Activated naive CD8-positive, alpha-beta T cell (primary cell): ENCODE data around the gene VDAC1.
"Not testable (repeated sequence)": the region's sequence is repeated elsewhere in the genome, so short reads cannot be mapped to it uniquely, and the experiment has no call there.

Experiments
- H3K27ac Mint-ChIP-seq: one replicate; pipeline ENCODE4 v1.8.0; 2021; ENCODE audit warnings: mixed read lengths
- H3K27me3 Mint-ChIP-seq: one replicate; pipeline ENCODE4 v1.8.0; 2021; ENCODE audit warnings: mixed read lengths
- H3K36me3 Mint-ChIP-seq: one replicate; pipeline ENCODE4 v1.8.0; 2021; ENCODE audit warnings: mixed read lengths
- H3K4me1 Mint-ChIP-seq: one replicate; pipeline ENCODE4 v1.8.0; 2021; ENCODE audit warnings: low read depth, mixed read lengths
- H3K4me3 Mint-ChIP-seq: one replicate; pipeline ENCODE4 v1.8.0; 2021; ENCODE audit warnings: mild to moderate bottlenecking, mixed read lengths
- H3K9me3 Mint-ChIP-seq: one replicate; pipeline ENCODE4 v1.8.0; 2021; ENCODE audit warnings: low read depth, mixed read lengths

The VDAC1 gene

GRCh38 chr5:133993185-133993936, 11.4 kb downstream of the VDAC1 start:
- peaks cover 2% of the 10 kb centered on the region for H3K36me3 Mint-ChIP-seq
- peaks cover 45% of the 10 kb centered on the region for H3K4me1 Mint-ChIP-seq
- no peaks in the 10 kb centered on the region for H3K9me3 Mint-ChIP-seq
- no peaks in the 10 kb centered on the region for H3K27me3 Mint-ChIP-seq
- no peak overlapping the region for H3K27ac Mint-ChIP-seq
- H3K4me3 Mint-ChIP-seq = no peak overlapping the region

- H3K9me3 Mint-ChIP-seq = no peaks in the 10 kb centered on the region
- no peak overlapping the region for H3K27ac Mint-ChIP-seq
- H3K4me1 Mint-ChIP-seq = peaks cover 39% of the 10 kb centered on the region
Measured at GRCh38 chr5:133992429-133993155, 12.2 kb downstream of the VDAC1 start.

GRCh38 chr5:133991171-133991910, 13.4 kb downstream of the VDAC1 start:
- Mint-ChIP-seq H3K4me3 (no peak overlapping the region), H3K27ac (no peak overlapping the region), H3K4me1 (peaks cover 31% of the 10 kb centered on the region), H3K9me3 (no peaks in the 10 kb centered on the region), H3K27me3 (no peaks in the 10 kb centered on the region), H3K36me3 (peaks cover 5% of the 10 kb centered on the region)

More at GRCh38 chr5:133992429-133993155, 12.2 kb downstream of the VDAC1 start:
- H3K36me3 Mint-ChIP-seq = peaks cover 5% of the 10 kb centered on the region
- H3K27me3 Mint-ChIP-seq = no peaks in the 10 kb centered on the region
- no peak overlapping the region for H3K4me3 Mint-ChIP-seq

- H3K9me3 Mint-ChIP-seq = no peaks in the 10 kb centered on the region
- no peaks in the 10 kb centered on the region for H3K27me3 Mint-ChIP-seq
- H3K4me1 Mint-ChIP-seq = peaks cover 26% of the 10 kb centered on the region
- H3K36me3 Mint-ChIP-seq = peaks cover 7% of the 10 kb centered on the region
- H3K4me3 Mint-ChIP-seq = no peak overlapping the region
- no peak overlapping the region for H3K27ac Mint-ChIP-seq
Measured at GRCh38 chr5:133990396-133990795, 14.4 kb downstream of the VDAC1 start.

- H3K4me3 Mint-ChIP-seq = no peak overlapping the region
- H3K4me1 Mint-ChIP-seq = peaks cover 5% of the 10 kb centered on the region
- H3K9me3 Mint-ChIP-seq = no peaks in the 10 kb centered on the region
- no peaks in the 10 kb centered on the region for H3K27me3 Mint-ChIP-seq
- peaks cover 11% of the 10 kb centered on the region for H3K36me3 Mint-ChIP-seq
- H3K27ac Mint-ChIP-seq = no peak overlapping the region
Measured at GRCh38 chr5:133985540-133986180, 19.1 kb downstream of the VDAC1 start.

GRCh38 chr5:133983674-133984073, 21.1 kb downstream of the VDAC1 start:
- H3K9me3 Mint-ChIP-seq = no peaks in the 10 kb centered on the region
- H3K27me3 Mint-ChIP-seq = no peaks in the 10 kb centered on the region
- no peak overlapping the region for H3K4me3 Mint-ChIP-seq
- peaks cover 10% of the 10 kb centered on the region for H3K4me1 Mint-ChIP-seq
- H3K36me3 Mint-ChIP-seq = peaks cover 13% of the 10 kb centered on the region
- H3K27ac Mint-ChIP-seq = no peak overlapping the region

- H3K27ac Mint-ChIP-seq = no peak overlapping the region
- no peak overlapping the region for H3K4me3 Mint-ChIP-seq
- H3K27me3 Mint-ChIP-seq = no peaks in the 10 kb centered on the region
- no peaks in the 10 kb centered on the region for H3K9me3 Mint-ChIP-seq
- H3K4me1 Mint-ChIP-seq = peaks cover 10% of the 10 kb centered on the region
- H3K36me3 Mint-ChIP-seq = peaks cover 10% of the 10 kb centered on the region
Measured at GRCh38 chr5:133981714-133982113, 23.1 kb downstream of the VDAC1 start.

GRCh38 chr5:133980652-133981051, 24.1 kb downstream of the VDAC1 start:
- Mint-ChIP-seq H3K36me3 (peaks cover 7% of the 10 kb centered on the region), H3K9me3 (no peaks in the 10 kb centered on the region), H3K4me1 (peaks cover 8% of the 10 kb centered on the region), H3K4me3 (no peak overlapping the region), H3K27ac (no peak overlapping the region), H3K27me3 (no peaks in the 10 kb centered on the region)

GRCh38 chr5:133978943-133979342, 25.8 kb downstream of the VDAC1 start:
- Mint-ChIP-seq H3K27ac (no peak overlapping the region), H3K9me3 (no peaks in the 10 kb centered on the region), H3K36me3 (peaks cover 7% of the 10 kb centered on the region)

GRCh38 chr5:133977858-133978257, 26.9 kb downstream of the VDAC1 start:
- Mint-ChIP-seq H3K27ac (peak overlapping the region; percentile 28), H3K9me3 (no peaks in the 10 kb centered on the region), H3K4me3 (no peak overlapping the region), H3K4me1 (peaks cover 8% of the 10 kb centered on the region), H3K36me3 (peaks cover 4% of the 10 kb centered on the region), H3K27me3 (no peaks in the 10 kb centered on the region)

More at GRCh38 chr5:133978943-133979342, 25.8 kb downstream of the VDAC1 start:
- H3K27me3 Mint-ChIP-seq = no peaks in the 10 kb centered on the region
- H3K4me1 Mint-ChIP-seq = peaks cover 8% of the 10 kb centered on the region
- H3K4me3 Mint-ChIP-seq = no peak overlapping the region

- Mint-ChIP-seq H3K9me3 (no peaks in the 10 kb centered on the region), H3K4me3 (no peak overlapping the region), H3K27me3 (no peaks in the 10 kb centered on the region), H3K36me3 (peaks cover 4% of the 10 kb centered on the region), H3K4me1 (peaks cover 8% of the 10 kb centered on the region), H3K27ac (peak overlapping the region; percentile 80)
Measured at GRCh38 chr5:133977161-133977787, 27.5 kb downstream of the VDAC1 start.

GRCh38 chr5:133975546-133975945, 29.2 kb downstream of the VDAC1 start:
- H3K27ac Mint-ChIP-seq, H3K36me3 Mint-ChIP-seq, H3K4me3 Mint-ChIP-seq, H3K9me3 Mint-ChIP-seq, H3K27me3 Mint-ChIP-seq, H3K4me1 Mint-ChIP-seq: not testable (repeated sequence)

- no peak overlapping the region for H3K4me3 Mint-ChIP-seq
- peak overlapping the region; percentile 34 for H3K27ac Mint-ChIP-seq
- no peaks in the 10 kb centered on the region for H3K36me3 Mint-ChIP-seq
- H3K9me3 Mint-ChIP-seq = no peaks in the 10 kb centered on the region
- no peaks in the 10 kb centered on the region for H3K27me3 Mint-ChIP-seq
- peaks cover 11% of the 10 kb centered on the region for H3K4me1 Mint-ChIP-seq
Measured at GRCh38 chr5:133974142-133974541, 30.6 kb downstream of the VDAC1 start.

- Mint-ChIP-seq H3K36me3 (no peaks in the 10 kb centered on the region), H3K4me1 (peaks cover 38% of the 10 kb centered on the region), H3K27ac (peak overlapping the region; percentile 92), H3K9me3 (no peaks in the 10 kb centered on the region), H3K4me3 (peak overlapping the region; percentile 97), H3K27me3 (no peaks in the 10 kb centered on the region)
Measured at GRCh38 chr5:133970325-133970909, 34.4 kb downstream of the VDAC1 start.
